CD4-positive, alpha-beta T cell treated with Interleukin-10 for 1 hour (primary cell): Measurements from ENCODE around the gene ITPR3.
A peak's percentile ranks its signal among the peaks of the same experiment; 100 is the strongest.
"Not testable (repeated sequence)": the region's sequence is repeated elsewhere in the genome, so short reads cannot be mapped to it uniquely, and the experiment has no call there.

Source experiments
- DNase-seq: peaks from one replicate; pipeline ENCODE4 v3.0.0-alpha.2; 2020

ITPR3 gene

DNA sequence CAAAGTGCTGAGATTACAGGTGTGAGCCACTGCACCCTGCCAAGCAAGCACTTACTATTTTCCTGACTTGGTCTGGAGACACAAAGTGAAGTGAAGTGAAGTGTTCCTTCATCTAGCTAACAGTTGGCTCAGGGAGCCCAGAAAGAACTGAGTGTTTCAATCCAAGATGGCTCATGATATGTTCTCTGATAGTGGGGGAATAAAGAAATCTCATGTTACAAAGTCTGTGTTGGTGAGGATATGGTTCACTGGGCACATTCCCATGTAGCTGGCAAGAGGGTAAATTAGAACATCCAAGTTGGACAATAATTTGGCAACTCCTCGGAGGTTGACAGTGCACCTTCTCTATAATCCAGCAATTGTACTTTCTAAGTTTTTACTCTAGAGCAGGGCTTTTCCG is 5.0 kb upstream of the ITPR3 start:
- DNase-seq = no peak

DNA sequence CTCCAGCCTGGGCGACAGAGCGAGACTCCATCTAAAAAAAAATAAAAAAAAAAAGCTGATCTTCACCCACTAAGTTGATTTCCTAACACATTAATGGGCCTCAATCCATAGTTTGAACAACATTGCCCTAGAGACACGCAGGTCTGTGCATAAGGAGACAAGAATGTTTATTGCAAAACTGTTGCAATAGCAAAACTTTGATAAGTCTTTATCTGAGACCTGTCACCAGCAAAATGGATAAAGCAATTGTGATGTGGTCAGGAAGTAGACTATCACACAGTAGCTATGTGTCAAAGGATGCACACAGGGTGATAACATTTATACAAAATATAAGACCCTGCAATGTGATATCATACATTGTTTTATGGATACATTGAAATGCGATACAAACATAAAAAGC is 4.2 kb upstream of the ITPR3 start:
- DNase-seq = no peak

DNA sequence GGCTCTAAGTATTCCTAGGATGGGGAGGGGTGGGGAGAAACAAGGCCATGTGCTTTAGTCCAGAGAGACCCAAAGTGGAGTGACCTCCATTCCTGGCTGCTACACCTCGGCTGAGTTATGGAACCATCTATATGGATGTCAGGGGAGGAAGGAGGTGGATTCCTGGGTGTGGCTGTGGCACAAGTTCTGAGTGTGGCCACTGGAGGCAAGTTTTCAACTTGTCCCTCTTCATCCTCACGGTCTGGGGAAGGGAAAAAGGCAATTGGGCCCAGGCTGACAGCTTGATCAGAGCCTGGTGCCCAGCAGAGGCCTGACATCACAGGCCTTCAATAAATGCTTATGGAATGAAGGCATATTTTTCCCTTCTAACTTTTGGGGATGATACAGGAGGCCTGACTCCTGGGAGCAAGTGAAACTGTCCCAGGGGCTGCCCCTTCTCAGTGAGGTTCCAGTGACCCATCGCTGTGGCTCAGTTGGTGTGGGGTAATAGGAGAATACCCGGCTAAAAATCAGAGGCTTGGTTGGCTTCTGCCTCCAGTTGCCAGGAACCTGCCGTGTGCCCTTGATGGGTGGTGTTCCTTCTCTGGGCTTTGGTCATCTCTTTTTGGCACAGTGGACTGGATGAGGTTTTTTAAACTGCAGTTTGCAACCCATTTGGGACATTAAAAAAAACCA is 1.8 kb upstream of the ITPR3 start:
- DNase-seq = no peak

DNA sequence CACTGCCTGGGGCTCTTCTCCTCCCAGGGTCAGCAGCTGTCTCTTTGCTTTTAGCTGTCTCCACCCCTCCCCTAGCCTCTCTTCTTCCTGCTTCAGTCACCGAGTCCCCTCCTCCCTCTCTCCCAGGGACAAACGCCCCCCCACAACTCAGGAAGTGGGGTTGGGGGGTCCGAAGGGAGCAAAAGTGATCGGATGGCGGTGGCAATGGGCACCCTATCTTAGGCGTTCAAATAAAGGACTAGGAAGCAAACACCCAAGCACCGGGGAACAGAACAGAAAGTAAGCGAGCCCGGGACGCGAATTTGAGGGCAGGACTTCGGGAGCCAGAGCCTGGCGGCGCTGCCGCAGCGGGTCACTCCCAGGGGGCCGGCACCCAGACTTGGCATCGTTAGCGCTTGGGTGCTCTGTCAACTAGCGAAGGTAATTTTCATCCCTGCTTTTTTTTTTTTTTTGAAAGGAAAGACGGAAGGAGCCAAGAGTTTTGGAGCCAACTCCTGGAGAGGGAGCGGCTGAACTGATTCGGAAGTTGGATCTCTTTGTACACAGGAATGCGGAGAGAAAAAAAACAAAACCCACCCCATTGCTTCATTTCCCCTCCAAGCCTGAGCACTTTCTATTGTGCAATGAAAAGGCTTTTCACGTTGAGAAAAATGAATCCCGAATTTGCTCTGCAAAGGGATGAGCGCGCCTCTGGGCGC is 815 bp upstream of the ITPR3 start:
- DNase-seq = peak; percentile 34

DNA sequence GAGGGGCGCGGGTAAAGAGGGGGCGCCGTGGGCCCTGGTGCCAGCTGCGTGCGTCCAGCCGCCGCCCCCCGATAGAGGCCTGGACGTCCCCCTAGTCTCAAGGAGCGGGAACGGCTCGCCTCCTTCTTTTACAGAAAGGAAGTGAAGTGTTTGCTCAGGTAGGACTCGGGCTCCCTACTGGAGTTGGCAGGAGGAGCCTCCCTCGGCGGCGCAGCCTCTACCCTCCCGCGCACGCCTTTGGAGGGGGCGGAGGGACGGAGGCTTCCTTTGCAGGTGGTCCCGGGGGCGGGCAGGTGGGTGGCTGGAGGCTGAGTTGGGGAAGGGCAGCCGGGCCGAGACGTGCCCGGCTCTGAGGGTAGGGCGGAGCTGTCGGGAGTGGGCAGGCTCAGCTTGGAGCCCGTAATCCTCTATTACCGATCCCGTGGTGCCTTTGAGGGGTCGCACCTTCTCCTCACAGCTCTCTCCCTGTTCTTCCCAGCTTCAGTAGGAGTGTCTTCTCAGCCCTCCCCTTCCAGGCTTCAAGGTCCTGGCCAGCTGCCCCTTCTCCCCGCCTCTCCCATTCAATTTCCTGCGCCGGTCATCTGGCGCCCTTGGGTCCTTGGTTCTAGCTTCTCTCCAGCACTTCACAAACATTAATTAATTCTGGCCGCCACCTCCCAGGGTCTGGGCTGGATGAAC is 728 bp downstream of the ITPR3 start:
- peak; percentile 37 for DNase-seq

DNA sequence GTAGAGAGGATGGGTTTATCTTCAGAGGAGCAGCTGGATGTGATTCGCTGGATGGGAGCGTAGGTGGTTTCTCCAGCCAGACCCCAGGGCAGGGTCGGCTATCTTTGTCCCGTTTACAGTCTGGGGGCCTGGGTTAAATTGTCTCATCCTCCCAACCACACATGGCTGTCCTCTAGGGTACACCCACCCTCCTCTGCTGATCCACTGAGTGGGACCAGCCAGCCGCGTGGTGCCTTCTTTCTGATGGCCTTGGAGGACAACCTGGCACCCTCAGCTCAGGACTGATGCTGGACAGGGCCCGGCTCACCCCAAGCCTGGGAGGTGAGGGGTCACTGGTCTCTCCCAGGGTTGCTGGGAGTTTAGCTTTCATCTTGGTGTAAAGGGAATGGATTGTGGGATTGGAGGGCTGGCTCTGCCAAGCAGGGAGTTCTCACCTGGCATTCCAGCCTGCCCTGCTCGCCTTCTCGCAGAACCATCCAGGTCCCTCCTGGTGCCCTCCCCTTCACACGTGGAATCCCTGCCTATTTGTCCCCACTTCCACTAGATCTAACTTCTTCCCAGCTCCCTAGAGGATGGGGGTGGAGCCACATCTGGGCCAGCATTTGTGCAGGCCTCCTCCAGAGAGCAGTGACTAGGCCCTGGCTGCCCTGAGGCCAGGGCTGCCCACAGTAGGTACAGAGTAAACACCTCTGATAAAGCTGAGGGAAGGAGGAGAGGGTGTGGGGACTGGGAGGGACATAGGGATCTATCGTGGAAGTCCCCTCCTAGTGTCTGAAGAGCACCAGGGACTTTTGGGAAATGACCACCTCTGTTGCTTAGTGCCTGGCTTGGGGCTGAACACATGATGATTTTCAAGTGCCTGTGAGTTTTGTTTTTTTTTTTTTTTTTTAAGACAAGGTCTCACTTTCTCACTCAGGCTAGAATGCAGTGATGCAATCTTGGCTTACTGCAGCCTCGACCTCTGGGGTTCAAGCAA is 1.6 kb downstream of the ITPR3 start:
- no peak for DNase-seq

DNA sequence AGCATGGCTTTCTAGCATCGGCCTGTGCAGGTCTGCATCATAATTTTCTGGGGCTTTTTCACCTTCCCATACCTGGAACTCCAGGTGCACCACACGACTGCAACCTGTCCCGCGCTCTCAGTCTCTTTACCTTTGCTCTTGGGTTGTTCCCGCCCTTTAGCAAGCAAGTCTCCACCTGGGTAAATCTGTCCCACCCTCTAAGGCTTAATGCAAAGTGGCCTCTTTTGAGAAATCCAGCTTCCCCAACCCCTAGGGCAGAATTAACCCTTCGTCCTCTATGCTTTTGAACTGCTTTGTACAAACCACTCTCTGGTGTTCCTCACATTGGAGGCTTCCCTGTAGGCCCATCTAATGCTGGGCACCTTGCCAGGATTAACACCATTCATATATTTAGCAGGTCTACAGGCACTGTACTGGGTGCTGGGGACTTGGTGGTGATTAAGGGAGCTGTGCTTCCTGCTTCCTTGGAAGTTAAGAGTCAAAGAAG is 2.8 kb downstream of the ITPR3 start:
- no peak for DNase-seq

DNA sequence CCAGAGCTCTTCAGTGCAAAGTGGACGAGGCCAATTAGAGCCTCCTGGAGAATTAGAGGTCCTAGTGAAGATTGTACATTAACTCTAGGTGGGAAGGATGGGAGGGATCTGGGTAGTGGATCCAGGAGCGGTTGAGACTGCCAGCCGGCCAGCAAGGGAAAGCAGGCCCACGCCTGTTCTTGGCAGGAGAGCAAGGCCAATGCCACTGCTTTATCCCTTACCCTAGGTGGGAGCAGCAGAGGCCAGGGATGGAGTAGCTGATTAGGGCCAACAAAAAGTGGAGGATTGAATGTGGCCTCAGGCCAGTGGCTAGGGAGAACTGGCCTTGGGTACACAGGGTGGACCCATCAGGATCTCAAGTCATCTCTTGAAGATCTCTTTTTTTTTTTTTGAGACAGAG is 3.7 kb downstream of the ITPR3 start:
- no peak for DNase-seq

DNA sequence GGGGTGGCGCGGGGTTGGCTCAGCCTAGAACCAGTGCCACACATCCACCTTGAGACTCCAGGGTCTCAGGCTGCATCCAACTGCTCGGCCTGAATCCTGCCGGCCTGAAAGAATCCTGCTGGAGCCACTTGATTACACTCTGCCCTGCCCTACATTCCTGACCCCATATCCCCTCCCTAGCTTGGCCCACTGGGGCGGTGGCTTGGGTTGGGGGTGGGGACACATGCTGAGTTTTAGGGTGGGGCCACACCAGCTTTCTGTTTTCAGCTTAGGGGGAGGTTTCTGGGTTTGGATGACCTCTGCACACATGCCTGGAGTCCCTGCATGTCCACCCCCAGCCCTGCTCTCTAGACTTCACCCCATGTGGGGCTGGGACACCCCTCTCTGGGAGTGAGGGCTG is 6.8 kb downstream of the ITPR3 start:
- DNase-seq = no peak

DNA sequence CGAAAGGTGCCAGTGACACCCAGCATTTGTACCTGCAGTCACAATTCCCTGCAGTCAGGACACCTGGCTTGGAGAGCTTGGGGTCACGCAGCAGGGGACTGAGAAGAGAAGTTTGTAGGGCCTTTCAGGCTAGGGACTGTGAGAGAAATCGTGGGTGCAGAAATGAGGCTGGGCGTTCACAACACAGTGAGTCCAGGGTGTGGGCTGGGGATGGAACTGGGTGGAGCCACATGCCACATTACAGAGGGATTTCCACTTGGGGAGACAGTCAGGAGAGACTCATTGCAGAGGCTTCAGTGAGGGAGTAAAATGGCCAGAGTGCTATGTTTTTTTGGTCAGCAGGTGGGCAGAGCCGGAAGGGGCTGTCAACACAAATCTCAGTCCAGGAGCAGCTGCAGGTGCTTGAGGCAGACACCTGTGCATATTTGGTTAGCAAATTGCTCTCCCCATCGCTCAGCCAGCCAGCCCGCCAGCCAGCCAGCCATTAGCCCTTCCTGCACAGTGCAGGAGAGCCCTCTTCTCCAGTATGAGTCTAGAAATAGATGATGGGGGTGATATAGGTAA is 7.4 kb downstream of the ITPR3 start:
- DNase-seq = no peak

DNA sequence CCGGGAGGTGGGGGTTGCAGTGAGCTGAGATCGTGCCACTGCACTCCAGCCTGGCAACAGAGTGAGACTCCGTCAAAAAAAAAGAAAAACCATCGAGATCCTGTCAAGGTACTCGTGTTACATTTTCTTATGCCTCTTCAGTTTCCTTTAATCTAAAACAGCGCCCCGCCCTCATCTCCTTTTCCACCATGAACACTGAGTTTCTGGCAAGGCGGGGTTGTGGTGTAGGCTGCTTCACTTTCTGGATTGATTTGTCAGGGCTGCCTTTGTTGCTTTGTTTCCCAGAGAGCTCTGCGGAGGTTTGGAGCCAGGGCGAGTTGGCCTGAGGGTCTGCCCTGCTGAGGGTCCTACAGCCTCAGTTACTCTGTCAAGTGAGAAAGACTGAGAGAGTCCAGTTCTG is 8.9 kb downstream of the ITPR3 start:
- no peak for DNase-seq

DNA sequence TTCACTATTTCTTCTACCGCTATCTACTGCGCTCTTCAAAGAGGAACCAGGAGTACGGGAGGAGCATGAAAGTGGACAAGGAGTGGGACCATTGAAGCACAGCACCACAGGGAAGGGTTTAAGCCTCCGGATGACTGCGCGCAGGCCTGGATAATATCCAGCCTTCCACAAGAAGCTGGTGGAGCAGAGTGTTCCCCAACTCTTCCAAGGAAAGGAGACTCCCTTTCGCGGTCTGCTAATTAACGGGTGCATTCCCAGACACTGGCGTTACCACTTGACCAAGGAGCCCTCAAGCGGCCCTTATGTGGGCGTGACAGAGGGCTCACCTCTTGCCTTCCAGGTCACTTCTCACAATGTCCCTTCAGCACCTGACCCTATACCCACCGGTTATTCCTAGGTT is 10.4 kb downstream of the ITPR3 start:
- not testable (repeated sequence) for DNase-seq

DNA sequence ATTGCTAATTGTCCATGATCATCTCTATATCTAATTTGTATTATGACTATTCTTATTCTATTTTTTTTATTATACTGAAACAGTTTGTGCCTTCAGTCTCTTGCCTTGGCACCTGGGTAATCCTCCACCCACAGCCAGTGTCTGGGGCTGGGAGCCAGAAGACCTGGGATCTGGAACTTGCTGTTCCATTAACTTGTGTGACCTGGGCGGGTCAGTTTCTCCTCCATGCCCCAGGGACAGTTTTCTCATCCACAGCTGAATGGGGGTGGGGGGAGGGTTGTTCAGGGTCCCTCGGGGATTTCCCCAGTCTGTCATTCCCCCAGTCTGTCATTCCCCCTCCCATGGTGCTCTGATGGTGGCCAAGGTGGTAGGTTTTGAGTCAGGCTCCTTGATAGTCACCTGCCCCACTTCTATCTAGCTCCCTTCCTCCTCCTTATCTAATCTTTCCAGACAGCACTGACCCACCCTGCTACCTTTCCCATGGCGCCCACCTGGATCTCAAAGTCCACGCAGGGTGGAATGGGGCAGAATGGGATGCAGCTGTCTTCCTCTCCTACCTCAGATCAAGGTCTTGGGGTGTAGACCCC is 10.9 kb downstream of the ITPR3 start:
- DNase-seq = no peak

DNA sequence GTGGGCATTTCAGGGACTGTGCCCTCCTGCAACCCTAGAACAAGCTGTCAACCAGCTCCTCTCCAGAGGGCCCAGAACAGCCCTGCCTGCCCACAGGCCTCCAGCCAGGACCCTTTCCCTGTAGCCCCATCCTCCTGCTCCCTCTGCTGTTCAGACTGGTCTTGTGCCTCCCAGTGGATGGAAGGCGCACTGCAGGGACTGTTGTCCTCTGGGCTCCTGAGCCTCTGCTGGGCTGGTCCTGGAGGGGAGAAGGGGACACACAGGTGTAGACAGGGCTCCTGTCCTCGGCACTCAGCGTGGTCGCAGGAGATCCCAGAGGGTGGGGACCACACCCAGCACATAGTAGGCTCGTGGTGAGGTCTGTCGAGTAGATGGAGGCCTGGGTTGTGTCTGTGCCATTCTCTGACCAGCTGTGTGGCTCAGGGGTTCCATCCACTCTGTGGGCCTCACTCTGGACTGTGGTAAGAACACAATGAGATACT is 11.5 kb downstream of the ITPR3 start:
- peak; percentile 62 for DNase-seq

DNA sequence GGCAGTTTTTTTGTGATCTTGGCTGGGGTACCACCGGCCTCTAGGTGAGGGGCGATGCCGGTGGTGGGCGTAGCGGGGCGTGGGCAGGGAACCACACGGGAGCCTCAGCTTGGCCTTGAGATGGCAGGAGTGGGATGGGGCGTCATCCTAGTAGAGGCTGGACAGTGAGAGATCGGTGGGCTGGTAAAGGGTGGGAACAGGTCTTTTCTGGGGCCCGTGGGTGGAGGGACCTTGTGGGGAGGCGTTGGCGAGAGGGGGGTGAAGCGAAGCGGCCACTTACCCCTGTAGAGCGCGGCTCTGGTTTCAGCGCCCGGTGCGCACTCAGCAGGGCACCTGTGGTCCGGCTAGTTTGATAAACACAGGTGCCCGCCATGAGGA is 12.0 kb downstream of the ITPR3 start:
- DNase-seq = no peak

DNA sequence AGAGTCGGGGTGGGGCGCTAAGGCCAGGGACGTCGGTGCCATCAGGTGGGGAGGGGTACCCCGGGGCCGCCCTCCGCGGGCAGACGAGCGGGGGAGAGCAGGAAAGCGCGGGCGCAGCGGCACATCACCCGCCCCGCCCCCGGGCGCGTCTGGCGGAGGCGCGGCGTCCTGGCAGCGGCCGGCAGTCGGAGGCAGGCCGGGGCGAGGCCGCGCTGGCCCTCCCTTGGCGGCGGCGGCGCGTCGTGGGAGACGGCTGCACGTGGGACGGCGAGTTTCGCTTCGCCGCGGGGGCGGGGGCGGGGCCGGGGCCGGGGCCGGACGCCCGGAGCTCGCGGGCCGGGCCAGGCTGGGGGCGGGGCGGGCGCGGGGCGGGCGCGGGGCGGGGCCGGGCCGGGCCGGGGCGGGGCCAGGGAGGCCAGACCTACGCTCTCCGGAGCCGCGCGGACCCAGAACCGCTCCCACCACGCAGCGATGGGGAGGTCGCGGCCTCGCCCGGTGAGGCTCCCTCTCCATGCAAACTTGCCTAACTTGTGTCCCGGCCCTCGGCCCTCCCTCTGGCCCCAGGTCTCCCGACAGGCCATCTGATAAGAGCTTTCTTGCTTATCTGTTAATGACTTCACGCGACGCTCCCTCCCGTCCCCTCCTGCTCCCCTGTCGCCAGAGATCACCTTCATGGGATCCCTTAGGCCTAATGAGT is 12.5 kb downstream of the ITPR3 start:
- DNase-seq = peak; percentile 74

DNA sequence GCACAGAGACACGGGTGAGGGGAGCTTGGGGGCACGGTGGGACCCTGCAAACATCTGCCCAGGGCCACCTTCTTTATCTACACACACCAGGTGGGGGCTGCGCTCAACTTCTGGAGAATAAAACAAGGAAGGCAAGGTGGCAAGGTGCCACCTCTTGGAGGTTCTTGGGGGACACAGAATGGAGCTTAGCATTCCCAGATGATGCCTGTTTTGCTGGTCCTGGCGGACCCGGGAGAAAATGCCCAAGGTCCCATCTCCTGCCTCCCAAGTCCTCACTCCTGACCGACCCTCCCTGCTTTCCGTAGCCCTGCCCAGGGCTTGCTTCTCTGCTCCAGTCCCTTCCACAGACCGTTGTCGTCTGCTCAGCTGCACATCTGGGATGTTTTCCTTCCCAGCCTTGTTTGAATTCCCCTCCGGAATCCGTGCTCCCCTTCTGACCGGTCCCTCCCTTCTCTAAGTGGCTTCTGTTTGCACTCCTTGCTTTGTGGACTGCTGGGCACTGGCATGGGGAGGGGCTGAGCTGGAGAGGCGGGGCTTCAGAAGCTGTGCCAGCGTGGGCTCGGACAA is 13.1 kb downstream of the ITPR3 start:
- no peak for DNase-seq

DNA sequence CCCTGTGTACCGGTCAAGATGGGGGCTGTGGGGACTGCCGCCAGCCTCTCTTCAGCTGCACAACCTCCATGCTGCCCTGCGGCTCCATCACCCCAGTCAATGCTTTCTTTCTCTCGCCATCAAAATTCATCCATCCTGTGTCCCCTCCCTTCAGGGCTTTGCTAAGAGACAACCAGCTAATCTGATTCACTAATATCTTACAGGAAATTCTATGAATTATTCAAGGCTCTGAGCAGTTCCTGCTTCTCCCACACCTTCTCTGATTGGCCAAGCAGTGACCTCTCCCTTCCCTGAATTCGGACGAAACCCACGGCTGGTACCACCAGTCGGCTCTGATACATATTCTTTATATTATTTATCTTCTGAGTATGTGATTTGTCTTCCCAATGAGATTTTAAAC is 13.8 kb downstream of the ITPR3 start:
- no peak for DNase-seq

DNA sequence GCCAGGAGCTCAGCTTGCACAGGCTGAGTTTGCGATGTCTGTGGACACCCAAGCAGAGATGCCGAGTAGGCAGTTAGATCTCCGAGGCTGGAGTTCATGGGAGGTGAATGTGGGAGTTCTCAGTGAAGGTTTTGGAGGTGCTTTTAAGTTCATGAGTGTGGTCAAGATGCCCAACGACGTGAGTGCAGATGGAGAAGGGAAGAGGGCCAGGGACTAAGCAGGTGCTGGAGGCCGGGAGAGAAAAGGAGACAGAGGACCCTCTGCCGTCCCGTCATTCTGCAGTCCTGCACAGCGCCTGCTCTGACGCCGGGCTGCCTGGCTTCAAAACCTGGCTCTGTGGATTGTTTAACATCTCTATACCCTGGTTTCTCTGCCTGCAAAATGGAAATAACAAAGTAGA is 15.5 kb downstream of the ITPR3 start:
- DNase-seq = no peak

DNA sequence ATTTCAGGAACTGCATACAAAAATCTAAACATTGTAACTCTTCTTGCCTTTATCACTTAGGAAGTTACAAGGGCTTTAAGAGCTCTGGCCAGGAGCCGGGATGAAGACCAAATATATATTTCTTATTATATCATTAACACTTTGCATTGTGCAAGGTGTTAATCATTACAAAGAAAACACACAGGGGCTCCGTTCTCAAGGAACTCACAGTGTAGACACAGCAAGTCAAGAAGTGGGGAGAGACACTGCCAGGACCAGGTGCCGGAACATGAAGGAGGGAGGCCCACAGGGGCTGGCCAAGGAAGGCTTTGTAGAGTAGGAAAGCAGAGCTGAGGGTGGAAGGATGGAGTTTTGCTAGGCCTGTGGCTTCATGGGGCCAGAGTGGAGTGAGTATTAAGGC is 17.4 kb downstream of the ITPR3 start:
- DNase-seq = no peak

DNA sequence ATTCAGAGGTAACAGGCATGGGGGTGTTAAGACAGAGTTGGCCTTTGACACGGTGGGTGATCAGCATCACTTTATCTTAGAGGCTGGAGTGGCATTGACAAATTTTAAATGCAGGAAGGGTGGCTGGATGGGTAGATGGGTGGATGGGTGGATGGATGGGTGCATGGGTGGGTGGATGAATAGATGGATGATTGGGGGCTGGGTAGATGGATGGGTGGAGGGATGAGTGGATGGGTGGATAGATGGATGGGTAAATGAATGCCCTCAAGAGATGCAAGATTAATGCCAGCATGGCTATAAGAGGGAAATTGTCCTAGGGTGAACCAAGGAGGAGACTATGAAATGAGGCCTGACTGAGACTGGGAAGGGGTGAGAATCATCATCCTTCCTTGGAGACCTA is 18.4 kb downstream of the ITPR3 start:
- DNase-seq = no peak
